ENCODE results near the gene SLC6A5. TPM values are rescaled to one million over a fixed set of nuclear protein-coding genes. Genes with fewer than 3 reads are reported as not detected.

SLC6A5 gene
- total and polyA plus RNA-seq, 7 experiments from 2014 or later, result not detected

- Histone ChIP-seq H3K4me3 (ENCODE audit: low read length) (no peak overlapping the region), H3K27ac (ENCODE audit: low read depth, low read length) (no peak overlapping the region), H3K27me3 (ENCODE audit: control insufficient read depth in 2 of 2, insufficient read depth in 2 of 2, low read length in 2 of 2) (peaks cover 0 to 7% of the 10 kb centered on the region in 2 donors), H3K9me3 (ENCODE audit: control insufficient read depth in 2 of 3, low read length in 3 of 3) (no peaks in the 10 kb centered on the region), H3K4me1 (ENCODE audit: control insufficient read depth in 2 of 2, insufficient read depth in 2 of 2, low read length in 2 of 2) (no peaks in the 10 kb centered on the region), H3K36me3 (ENCODE audit: control insufficient read depth in 2 of 3, insufficient read depth in 3 of 3, low read length in 3 of 3) (no peaks in the 10 kb centered on the region)
- H3K27me3 Mint-ChIP-seq, result peaks cover 82 to 96% (median 89%) of the 10 kb centered on the region in 5 donors
- H3K9me3 Mint-ChIP-seq, result peaks cover 0 to 30% (median 7%) of the 10 kb centered on the region in 11 donors
- H3K4me3 Mint-ChIP-seq, result no peak overlapping the region
- peaks cover 0 to 17% (median 4%) of the 10 kb centered on the region in 5 donors for H3K36me3 Mint-ChIP-seq
- POLR2A ChIA-PET, result no interaction called here
- H3K27ac Mint-ChIP-seq, result peak overlapping the region in 1 of 9 donors; percentile 9
- ATAC-seq, result no peak
- CTCF ChIA-PET, result no interaction called here
- intact Hi-C loops (cut with micrococcal nuclease), result no loop called here
- no peak for DNase-seq
- peaks cover 0 to 13% (median 8%) of the 10 kb centered on the region in 7 donors for H3K4me1 Mint-ChIP-seq
Measured at GRCh38 chr11:20600551-20600950, 1.1 kb downstream of the SLC6A5 start.

- H3K36me3 ChIP-seq (ENCODE audit: control insufficient read depth in 2 of 3, insufficient read depth in 3 of 3, low read length in 3 of 3), result no peaks in the 10 kb centered on the region
- Mint-ChIP-seq H3K27ac (no peak overlapping the region), H3K36me3 (peaks cover 0 to 17% (median 5%) of the 10 kb centered on the region in 5 donors), H3K4me3 (no peak overlapping the region), H3K4me1 (peaks cover 4 to 22% (median 8%) of the 10 kb centered on the region in 7 donors), H3K27me3 (peaks cover 82 to 96% (median 89%) of the 10 kb centered on the region in 5 donors), H3K9me3 (peaks cover 2 to 36% (median 7%) of the 10 kb centered on the region in 11 donors)
- no peak for ATAC-seq
- no peaks in the 10 kb centered on the region for H3K4me1 ChIP-seq (ENCODE audit: control insufficient read depth in 2 of 2, insufficient read depth in 2 of 2, low read length in 2 of 2)
- no peaks in the 10 kb centered on the region for H3K9me3 ChIP-seq (ENCODE audit: control insufficient read depth in 2 of 3, low read length in 3 of 3)
- H3K4me3 ChIP-seq (ENCODE audit: low read length), result no peak overlapping the region
- intact Hi-C loops (cut with micrococcal nuclease), result no loop called here
- H3K27me3 ChIP-seq (ENCODE audit: control insufficient read depth in 2 of 2, insufficient read depth in 2 of 2, low read length in 2 of 2), result peaks cover 0 to 7% of the 10 kb centered on the region in 2 donors
- no peak overlapping the region for H3K27ac ChIP-seq (ENCODE audit: low read depth, low read length)
- ChIA-PET CTCF (no interaction called here), POLR2A (no interaction called here)
- DNase-seq, result no peak
Measured at GRCh38 chr11:20601221-20601914, 2.0 kb downstream of the SLC6A5 start.

- no peak overlapping the region for H3K27ac Mint-ChIP-seq
- Histone ChIP-seq H3K27me3 (ENCODE audit: control insufficient read depth in 2 of 2, insufficient read depth in 2 of 2, low read length in 2 of 2) (peaks cover 0 to 15% of the 10 kb centered on the region in 2 donors), H3K27ac (ENCODE audit: low read depth, low read length) (no peak overlapping the region), H3K4me3 (ENCODE audit: low read length) (no peak overlapping the region), H3K4me1 (ENCODE audit: control insufficient read depth in 2 of 2, insufficient read depth in 2 of 2, low read length in 2 of 2) (no peaks in the 10 kb centered on the region), H3K36me3 (ENCODE audit: control insufficient read depth in 2 of 3, insufficient read depth in 3 of 3, low read length in 3 of 3) (no peaks in the 10 kb centered on the region), H3K9me3 (ENCODE audit: control insufficient read depth in 2 of 3, low read length in 3 of 3) (no peaks in the 10 kb centered on the region)
- H3K27me3 Mint-ChIP-seq, result peaks cover 85 to 96% (median 93%) of the 10 kb centered on the region in 5 donors
- DNase-seq (no peak), ATAC-seq (no peak)
- H3K36me3 Mint-ChIP-seq, result peaks cover 0 to 12% (median 4%) of the 10 kb centered on the region in 5 donors
- H3K9me3 Mint-ChIP-seq, result peaks cover 2 to 28% (median 7%) of the 10 kb centered on the region in 11 donors
- ChIA-PET POLR2A (no interaction called here), CTCF (no interaction called here)
- no peak overlapping the region for H3K4me3 Mint-ChIP-seq
- intact Hi-C loops (cut with micrococcal nuclease), result no loop called here
- H3K4me1 Mint-ChIP-seq, result peaks cover 0 to 12% (median 4%) of the 10 kb centered on the region in 7 donors
Measured at GRCh38 chr11:20604295-20604803, 4.9 kb downstream of the SLC6A5 start.

- no peaks in the 10 kb centered on the region for H3K9me3 ChIP-seq (ENCODE audit: control insufficient read depth in 2 of 3, low read length in 3 of 3)
- H3K4me3 Mint-ChIP-seq, result no peak overlapping the region
- no peak overlapping the region for H3K27ac ChIP-seq (ENCODE audit: low read depth, low read length)
- H3K9me3 Mint-ChIP-seq, result peaks cover 0 to 21% (median 5%) of the 10 kb centered on the region in 11 donors
- no peaks in the 10 kb centered on the region for H3K36me3 ChIP-seq (ENCODE audit: control insufficient read depth in 2 of 3, insufficient read depth in 3 of 3, low read length in 3 of 3)
- H3K4me1 Mint-ChIP-seq, result peaks cover 1 to 14% (median 6%) of the 10 kb centered on the region in 7 donors
- peaks cover 0 to 6% (median 4%) of the 10 kb centered on the region in 5 donors for H3K36me3 Mint-ChIP-seq
- no peak overlapping the region for H3K27ac Mint-ChIP-seq
- peaks cover 0 to 18% of the 10 kb centered on the region in 2 donors for H3K27me3 ChIP-seq (ENCODE audit: control insufficient read depth in 2 of 2, insufficient read depth in 2 of 2, low read length in 2 of 2)
- H3K4me1 ChIP-seq (ENCODE audit: control insufficient read depth in 2 of 2, insufficient read depth in 2 of 2, low read length in 2 of 2), result no peaks in the 10 kb centered on the region
- no peak for ATAC-seq
- H3K27me3 Mint-ChIP-seq, result peaks cover 85 to 94% (median 92%) of the 10 kb centered on the region in 5 donors
- intact Hi-C loops (cut with micrococcal nuclease), result loop anchor here in 1 of 2 donors (5.0 kb wide), 1 partner anchor 218 kb away; the partner anchor contains the start of gene PRMT3
- H3K4me3 ChIP-seq (ENCODE audit: low read length), result no peak overlapping the region
- DNase-seq, result no peak
- ChIA-PET CTCF (no interaction called here), POLR2A (no interaction called here)
Measured at GRCh38 chr11:20604864-20605601, 5.6 kb downstream of the SLC6A5 start.

- peaks cover 7 to 20% (median 12%) of the 10 kb centered on the region in 7 donors for H3K4me1 Mint-ChIP-seq
- POLR2A ChIA-PET, result no interaction called here
- Histone ChIP-seq H3K27me3 (ENCODE audit: control insufficient read depth in 2 of 2, insufficient read depth in 2 of 2, low read length in 2 of 2) (peaks cover 0 to 15% of the 10 kb centered on the region in 2 donors), H3K36me3 (ENCODE audit: control insufficient read depth in 2 of 3, insufficient read depth in 3 of 3, low read length in 3 of 3) (no peaks in the 10 kb centered on the region), H3K4me3 (ENCODE audit: low read length) (no peak overlapping the region), H3K9me3 (ENCODE audit: control insufficient read depth in 2 of 3, low read length in 3 of 3) (no peaks in the 10 kb centered on the region), H3K4me1 (ENCODE audit: control insufficient read depth in 2 of 2, insufficient read depth in 2 of 2, low read length in 2 of 2) (no peaks in the 10 kb centered on the region), H3K27ac (ENCODE audit: low read depth, low read length) (no peak overlapping the region)
- peaks cover 0 to 16% (median 1%) of the 10 kb centered on the region in 11 donors for H3K9me3 Mint-ChIP-seq
- H3K27ac Mint-ChIP-seq, result no peak overlapping the region
- CTCF ChIA-PET, result no interaction called here
- DNase-seq (no peak), ATAC-seq (no peak)
- peaks cover 85 to 94% (median 92%) of the 10 kb centered on the region in 5 donors for H3K27me3 Mint-ChIP-seq
- peak overlapping the region in 1 of 10 donors; percentile 33 for H3K4me3 Mint-ChIP-seq
- intact Hi-C loops (cut with micrococcal nuclease), result loop anchor here in 1 of 2 donors (5.0 kb wide), 1 partner anchor 218 kb away; the partner anchor contains the start of gene PRMT3
- peaks cover 0 to 6% (median 0%) of the 10 kb centered on the region in 5 donors for H3K36me3 Mint-ChIP-seq
Measured at GRCh38 chr11:20605602-20606091, 6.2 kb downstream of the SLC6A5 start.

- ATAC-seq (no peak), DNase-seq (no peak)
- H3K27ac ChIP-seq (ENCODE audit: low read depth, low read length), result no peak overlapping the region
- H3K4me1 Mint-ChIP-seq, result peaks cover 7 to 20% (median 11%) of the 10 kb centered on the region in 7 donors
- peaks cover 0 to 6% (median 0%) of the 10 kb centered on the region in 11 donors for H3K9me3 Mint-ChIP-seq
- ChIA-PET CTCF (interaction anchor here (0.6 to 1.1 kb wide), 4 partner anchors 11 to 481 kb away, joined by 3 to 4 read pairs (median 4); no protein-coding TSS in a partner anchor), POLR2A (no interaction called here)
- intact Hi-C loops (cut with micrococcal nuclease), result loop anchor here in 1 of 2 donors (5.0 kb wide), 1 partner anchor 222 kb away; the partner anchor contains the start of gene PRMT3
- peaks cover 0 to 16% of the 10 kb centered on the region in 2 donors for H3K27me3 ChIP-seq (ENCODE audit: control insufficient read depth in 2 of 2, insufficient read depth in 2 of 2, low read length in 2 of 2)
- H3K27ac Mint-ChIP-seq, result no peak overlapping the region
- no peaks in the 10 kb centered on the region for H3K9me3 ChIP-seq (ENCODE audit: control insufficient read depth in 2 of 3, low read length in 3 of 3)
- H3K36me3 ChIP-seq (ENCODE audit: control insufficient read depth in 2 of 3, insufficient read depth in 3 of 3, low read length in 3 of 3), result no peaks in the 10 kb centered on the region
- no peak overlapping the region for H3K4me3 Mint-ChIP-seq
- H3K27me3 Mint-ChIP-seq, result peaks cover 74 to 91% (median 82%) of the 10 kb centered on the region in 5 donors
- no peak overlapping the region for H3K4me3 ChIP-seq (ENCODE audit: low read length)
- H3K4me1 ChIP-seq (ENCODE audit: control insufficient read depth in 2 of 2, insufficient read depth in 2 of 2, low read length in 2 of 2), result no peaks in the 10 kb centered on the region
- H3K36me3 Mint-ChIP-seq, result peaks cover 0 to 6% (median 0%) of the 10 kb centered on the region in 5 donors
Measured at GRCh38 chr11:20608934-20609333, 9.5 kb downstream of the SLC6A5 start.

All from naive thymus-derived CD4-positive, alpha-beta T cell (primary cell).